Thymus (tissue), 2 donors: ENCODE results near the gene MLLT10. TPM values are rescaled to one million over a fixed set of nuclear protein-coding genes. Genes with fewer than 3 reads are reported as not detected.

Experiments
- polyA plus RNA-seq: library from polyadenylated mRNA; stranded (reverse); fragments of 200-250 nt; gene quantifications from one replicate; pipeline ENCODE4 v1.2.3, GENCODE V29; 2013
- total RNA-seq: library from RNA; stranded (reverse); fragments of 120-200 nt; gene quantifications from one replicate; pipeline ENCODE4 v1.2.4, GENCODE V29; 2013
- donor health status: healthy.

The MLLT10 gene
- total and polyA plus RNA-seq, 2 donors = 23.0 to 27.9 TPM

Other genes with a start within 250 kb of the MLLT10 start
- gene SKIDA1, start 8.6 kb upstream of the MLLT10 start, total RNA-seq = 0.85 TPM
- gene SKIDA1, start 8.6 kb upstream of the MLLT10 start, polyA plus RNA-seq = 0.73 TPM